Adrenal gland (tissue), 12 donors: ENCODE measurements around the gene INTS1. TPM values are rescaled to one million over a fixed set of nuclear protein-coding genes. Genes with fewer than 3 reads are reported as not detected.

Source experiments
- DNase-seq, 7 donors: peaks; one replicate each; pipeline ENCODE4 v3.0.0-alpha.2; 2019 to 2020
- H3K27ac ChIP-seq, 5 donors: fragments of 200-600 bp; sonication (generic) in 4 of 5; 1 replicate in 3 of 5; 2 replicates in 2 of 5; pipeline versions ENCODE4 v1.5.1 to v1.8.0; 2016 to 2020; ENCODE audit warnings: mild to moderate bottlenecking in 1 of 5
- H3K27me3 ChIP-seq: fragments of 200-600 bp; 2 replicates; pipeline ENCODE4 v1.8.0; 2021
- H3K36me3 ChIP-seq, 2 donors: fragments of 200-600 bp; replicated peaks in 1 of 2; 1 replicate in 1 of 2; 2 replicates in 1 of 2; pipeline versions ENCODE4 v1.5.1 to v1.8.0; 2018 to 2022
- H3K4me1 ChIP-seq, 2 donors: fragments of 200-600 bp; replicated peaks in 1 of 2; 1 replicate in 1 of 2; 2 replicates in 1 of 2; pipeline versions ENCODE4 v1.5.1 to v1.8.0; 2018 to 2021
- H3K4me3 ChIP-seq, 4 donors: fragments of 200-600 bp; sonication (generic) in 3 of 4; one replicate each; pipeline ENCODE4 v1.5.1; 2016 to 2018
- H3K9me3 ChIP-seq, 3 donors: fragments of 200-600 bp; sonication (generic) in 1 of 3; replicated peaks in 1 of 3; 1 replicate in 2 of 3; 2 replicates in 1 of 3; pipeline versions ENCODE4 v1.5.1 to v1.8.0; 2016 to 2021
- POLR2A ChIP-seq, 2 donors: fragments of 450-650 bp; IDR thresholded peaks; one replicate each; pipeline ENCODE4 v1.6.1; 2017; ENCODE audit warnings: antibody characterized with exemption in 2 of 2, mild to moderate bottlenecking in 2 of 2, moderate library complexity in 1 of 2
- WGBS, 4 donors: extraction: QIAGEN DNeasy Blood & Tissue Kit in 2 of 4; methylation state at CpG; one replicate each; pipeline versions ENCODE4 v1.1.5 to v1.1.7; 2013 to 2017; 5-methylcytosine and 5-hydroxymethylcytosine counted together
- intact Hi-C, 2 donors: fragments of 100-400 bp; cut with DNase I; formaldehyde crosslinking; loops; one replicate each; pipeline versions ENCODE4 v1.14.1 to v1.15.0; 2022 to 2023
- polyA plus RNA-seq, 3 donors: library from polyadenylated mRNA; stranded (reverse); fragments of 200-250 nt in 2 of 3; fragments of 350-450 nt in 1 of 3; fragmentation: Illumina TruSeq in 1 of 3; extraction: RNeasy Lipid Tissue Mini Kit (QIAGEN cat#74804) in 1 of 3; gene quantifications; one replicate each; pipeline ENCODE4 v1.2.3, GENCODE V29; 2013 to 2014
- total RNA-seq, 9 donors: library from RNA; depleted of rRNA in 4 of 9; stranded (reverse); fragments of >200 nt in 4 of 9; fragments of 120-200 nt in 1 of 9; fragmentation: NEBNext Ultra II Directional in 1 of 9; extraction: Animal tissue kit (Norgen Biotek cat#: 25700) in 1 of 9; gene quantifications; one replicate each; pipeline versions ENCODE4 v1.1.0 to v1.2.4, GENCODE V29; 2013 to 2023
- TF ChIP-seq, protein P1 (sequence below), 6 experiments: fragments of 450-650 bp in 4 of 6; fragments of 200-600 bp in 2 of 6; sonication (generic) in 1 of 6; IDR thresholded peaks; 1 replicate in 5 of 6; 2 replicates in 1 of 6; pipeline versions ENCODE4 v1.5.1 to v1.8.0; 2016 to 2021; ENCODE audit warnings: antibody characterized with exemption in 6 of 6, mild to moderate bottlenecking in 2 of 6, moderate library complexity in 1 of 6
- donor health status: healthy with polysubstance abuse.
- donor health status: Bipolar disorder and iron deficiency.
- donor health status: DM: yes; HTN: yes; CAD: no.
- donor health status: DM: no; HTN: no; CAD: no.
- donor health status: DM: no; HTN: no; CAD: no.
- donor health status: DM: yes; HTN: yes; CAD: no.

The INTS1 gene
- total and polyA plus RNA-seq, 12 donors: 4.7 to 152 (median 72.8) TPM

DNA sequence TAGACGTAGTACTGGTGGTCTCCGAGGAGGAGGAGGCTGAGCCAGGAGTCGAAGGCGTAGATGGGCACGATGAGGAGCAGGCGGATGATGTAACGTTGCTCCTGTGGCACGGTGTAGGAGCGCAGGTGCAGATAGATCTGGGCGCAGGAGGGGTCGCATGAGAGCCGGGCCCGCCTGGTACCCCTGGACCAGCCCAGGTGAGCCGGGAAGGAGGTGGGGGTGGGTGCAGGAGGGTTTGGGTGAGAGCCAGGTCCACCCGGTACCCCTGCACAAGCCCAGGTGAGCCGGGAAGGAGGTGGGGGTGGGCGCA is 46.6 kb upstream of the INTS1 start:
- H3K4me1 ChIP-seq: peaks cover 0 to 4% of the 10 kb centered on the region in 2 donors
- no peaks in the 10 kb centered on the region for H3K9me3 ChIP-seq
- H3K36me3 ChIP-seq: no peaks in the 10 kb centered on the region
- H3K27ac ChIP-seq: no peak overlapping the region
- 89 to 95% (median 92%) methylated on average over 11 to 17 of the region's 17 CpGs for WGBS, 4 donors
- intact Hi-C loops: no loop called here
- H3K27me3 ChIP-seq: no peaks in the 10 kb centered on the region
- no peak overlapping the region for H3K4me3 ChIP-seq
- TF ChIP-seq POLR2A (IDR thresholded peaks at IDR 0.05): no peak
- TF ChIP-seq, protein P1, sequence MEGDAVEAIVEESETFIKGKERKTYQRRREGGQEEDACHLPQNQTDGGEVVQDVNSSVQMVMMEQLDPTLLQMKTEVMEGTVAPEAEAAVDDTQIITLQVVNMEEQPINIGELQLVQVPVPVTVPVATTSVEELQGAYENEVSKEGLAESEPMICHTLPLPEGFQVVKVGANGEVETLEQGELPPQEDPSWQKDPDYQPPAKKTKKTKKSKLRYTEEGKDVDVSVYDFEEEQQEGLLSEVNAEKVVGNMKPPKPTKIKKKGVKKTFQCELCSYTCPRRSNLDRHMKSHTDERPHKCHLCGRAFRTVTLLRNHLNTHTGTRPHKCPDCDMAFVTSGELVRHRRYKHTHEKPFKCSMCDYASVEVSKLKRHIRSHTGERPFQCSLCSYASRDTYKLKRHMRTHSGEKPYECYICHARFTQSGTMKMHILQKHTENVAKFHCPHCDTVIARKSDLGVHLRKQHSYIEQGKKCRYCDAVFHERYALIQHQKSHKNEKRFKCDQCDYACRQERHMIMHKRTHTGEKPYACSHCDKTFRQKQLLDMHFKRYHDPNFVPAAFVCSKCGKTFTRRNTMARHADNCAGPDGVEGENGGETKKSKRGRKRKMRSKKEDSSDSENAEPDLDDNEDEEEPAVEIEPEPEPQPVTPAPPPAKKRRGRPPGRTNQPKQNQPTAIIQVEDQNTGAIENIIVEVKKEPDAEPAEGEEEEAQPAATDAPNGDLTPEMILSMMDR (IDR thresholded peaks at IDR 0.05): no peak
- no peak for DNase-seq

DNA sequence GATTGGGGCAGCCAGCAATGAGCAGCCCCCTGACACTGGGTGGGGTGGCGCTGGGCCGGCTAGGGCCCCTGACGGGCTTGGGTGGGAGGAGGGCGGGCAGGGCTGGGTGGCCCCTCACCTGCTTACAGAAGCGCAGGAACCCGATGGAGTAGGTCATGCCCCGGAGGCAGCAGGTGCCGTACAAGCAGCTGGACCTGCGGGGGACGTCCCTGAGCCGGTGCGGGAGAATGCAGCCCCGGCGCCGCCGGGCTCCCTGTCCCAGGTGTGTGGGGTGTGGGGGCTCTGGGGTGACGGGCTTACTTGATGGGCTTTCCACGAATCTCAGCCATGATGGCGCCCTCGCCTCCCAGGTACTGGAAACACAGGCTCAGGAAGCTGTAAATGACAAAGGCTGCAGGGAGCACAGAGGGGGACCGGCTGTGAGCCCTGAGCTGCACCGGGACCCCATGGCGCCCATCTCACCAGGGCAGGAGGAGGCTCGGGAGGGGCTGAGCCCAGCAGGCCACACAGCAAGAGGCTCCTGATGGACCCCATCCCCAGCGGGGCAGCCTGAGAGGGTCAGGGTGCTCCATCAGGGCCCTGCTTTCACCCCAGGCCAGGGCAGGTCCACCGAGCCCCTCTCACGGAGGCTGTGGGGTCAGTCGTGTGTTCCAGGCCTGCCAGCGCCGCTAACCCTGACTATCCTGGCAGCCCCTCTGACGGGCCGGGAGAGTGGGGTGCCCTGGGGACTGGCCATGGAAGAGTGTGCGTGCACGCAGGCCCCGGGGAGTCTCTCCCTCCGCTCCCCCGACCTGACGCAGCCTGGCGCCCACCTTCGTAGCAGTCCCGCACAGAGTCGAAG is 46.0 kb upstream of the INTS1 start:
- WGBS, 4 donors: 83 to 89% (median 87%) methylated on average over 13 to 42 of the region's 42 CpGs
- no peak for TF ChIP-seq POLR2A (IDR thresholded peaks at IDR 0.05)
- TF ChIP-seq, protein P1 (IDR thresholded peaks at IDR 0.05): no peak
- peak in 1 of 7 donors; percentile 6 for DNase-seq
- Histone ChIP-seq H3K9me3 (no peaks in the 10 kb centered on the region), H3K4me3 (no peak overlapping the region), H3K27ac (no peak overlapping the region), H3K4me1 (no peaks in the 10 kb centered on the region), H3K27me3 (no peaks in the 10 kb centered on the region), H3K36me3 (no peaks in the 10 kb centered on the region)
- intact Hi-C loops: no loop called here

DNA sequence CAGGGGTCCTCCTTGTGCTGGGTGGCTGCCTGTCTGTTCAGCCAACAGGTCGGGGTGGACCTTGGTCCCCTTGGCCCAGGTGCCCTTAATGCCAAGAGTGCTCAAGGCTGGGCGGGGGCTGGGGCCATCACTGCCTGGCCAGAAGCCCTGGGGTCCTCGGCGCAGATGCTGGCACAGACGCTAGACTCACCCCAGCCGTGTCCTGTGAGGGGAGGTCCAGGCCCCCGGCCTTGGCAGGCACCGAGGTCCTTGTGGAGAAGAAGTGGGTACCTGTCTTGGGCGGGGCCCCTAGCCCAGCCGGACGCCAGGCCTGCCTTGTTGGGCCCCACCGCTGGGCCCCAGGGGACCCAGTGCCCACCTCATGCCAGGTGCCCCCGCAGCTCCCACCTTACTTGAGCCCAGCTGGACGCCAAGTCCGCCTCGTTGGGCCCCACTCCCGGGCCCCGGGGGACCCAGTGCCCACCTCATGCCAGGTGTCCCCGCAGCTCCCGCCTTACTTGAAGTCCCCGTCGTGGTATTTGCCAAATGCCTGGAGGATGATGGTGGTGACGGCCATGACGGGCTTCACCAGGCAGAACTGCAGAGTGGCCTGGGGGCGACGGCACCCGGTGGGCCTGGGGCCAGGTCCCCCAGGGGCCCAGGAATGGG is 45.3 kb upstream of the INTS1 start:
- Histone ChIP-seq H3K4me1 (no peaks in the 10 kb centered on the region), H3K27me3 (no peaks in the 10 kb centered on the region), H3K9me3 (no peaks in the 10 kb centered on the region), H3K36me3 (no peaks in the 10 kb centered on the region), H3K4me3 (no peak overlapping the region), H3K27ac (no peak overlapping the region)
- 86 to 90% (median 86%) methylated on average over 7 to 27 of the region's 27 CpGs for WGBS, 4 donors
- TF ChIP-seq POLR2A (IDR thresholded peaks at IDR 0.05): no peak
- TF ChIP-seq, protein P1 (IDR thresholded peaks at IDR 0.05): no peak
- peak in 1 of 7 donors; percentile 4 for DNase-seq
- intact Hi-C loops: no loop called here

- DNase-seq: no peak
- 76 to 94% (median 85%) methylated on average over 3 to 14 of the region's 14 CpGs for WGBS, 4 donors
- intact Hi-C loops: no loop called here
Measured at GRCh38 chr7:1548944-1549343, 44.8 kb upstream of the INTS1 start.

More at GRCh38 chr7:1548944-1549343, 44.8 kb upstream of the INTS1 start:
- Histone ChIP-seq H3K4me3 (no peak overlapping the region), H3K9me3 (no peaks in the 10 kb centered on the region), H3K27me3 (no peaks in the 10 kb centered on the region), H3K27ac (no peak overlapping the region), H3K4me1 (no peaks in the 10 kb centered on the region), H3K36me3 (no peaks in the 10 kb centered on the region)
- TF ChIP-seq POLR2A (IDR thresholded peaks at IDR 0.05): no peak
- TF ChIP-seq, protein P1 (IDR thresholded peaks at IDR 0.05): no peak
